ENCODE data around the gene STAM.

Gene STAM

GRCh38 chr10:17607603-17608332 is 36.2 kb upstream of the STAM start:
- TF ChIP-seq, protein P1, sequence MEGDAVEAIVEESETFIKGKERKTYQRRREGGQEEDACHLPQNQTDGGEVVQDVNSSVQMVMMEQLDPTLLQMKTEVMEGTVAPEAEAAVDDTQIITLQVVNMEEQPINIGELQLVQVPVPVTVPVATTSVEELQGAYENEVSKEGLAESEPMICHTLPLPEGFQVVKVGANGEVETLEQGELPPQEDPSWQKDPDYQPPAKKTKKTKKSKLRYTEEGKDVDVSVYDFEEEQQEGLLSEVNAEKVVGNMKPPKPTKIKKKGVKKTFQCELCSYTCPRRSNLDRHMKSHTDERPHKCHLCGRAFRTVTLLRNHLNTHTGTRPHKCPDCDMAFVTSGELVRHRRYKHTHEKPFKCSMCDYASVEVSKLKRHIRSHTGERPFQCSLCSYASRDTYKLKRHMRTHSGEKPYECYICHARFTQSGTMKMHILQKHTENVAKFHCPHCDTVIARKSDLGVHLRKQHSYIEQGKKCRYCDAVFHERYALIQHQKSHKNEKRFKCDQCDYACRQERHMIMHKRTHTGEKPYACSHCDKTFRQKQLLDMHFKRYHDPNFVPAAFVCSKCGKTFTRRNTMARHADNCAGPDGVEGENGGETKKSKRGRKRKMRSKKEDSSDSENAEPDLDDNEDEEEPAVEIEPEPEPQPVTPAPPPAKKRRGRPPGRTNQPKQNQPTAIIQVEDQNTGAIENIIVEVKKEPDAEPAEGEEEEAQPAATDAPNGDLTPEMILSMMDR (IDR thresholded peaks at IDR 0.05; ENCODE audit: insufficient read depth, missing control alignments): peak; percentile 93
- DNase-seq (ENCODE audit: insufficient read length, low spot score): no peak
- FAIRE-seq: peak; percentile 88

DNA sequence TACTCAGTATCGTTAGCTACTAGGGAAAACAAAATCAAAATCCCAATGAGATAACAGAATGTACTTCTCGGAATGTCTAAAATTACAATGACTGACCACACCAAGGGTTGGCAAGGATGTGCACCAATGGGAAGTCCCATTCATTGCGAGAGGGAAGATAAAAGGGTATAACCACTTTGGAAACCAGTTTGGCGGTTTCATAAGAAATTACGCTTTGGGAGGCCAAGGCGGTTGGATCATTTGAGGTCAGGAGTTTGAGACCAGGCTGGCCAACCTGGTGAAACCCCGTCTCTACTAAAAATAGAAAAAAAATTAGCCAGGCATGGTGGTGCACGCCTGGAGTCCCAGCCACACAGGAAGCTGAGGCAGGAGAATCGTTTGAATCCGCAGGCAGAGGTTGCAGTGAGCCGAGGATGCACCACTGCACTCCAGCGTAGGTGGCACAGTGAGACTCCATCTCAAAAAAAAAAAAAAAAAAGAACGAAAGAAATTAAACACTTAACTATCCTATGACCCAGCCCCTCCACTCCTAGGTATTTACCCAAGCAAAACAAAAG is 34.4 kb upstream of the STAM start:
- FAIRE-seq (no peak), DNase-seq (ENCODE audit: insufficient read length, low spot score) (no peak)
- TF ChIP-seq, protein P1 (IDR thresholded peaks at IDR 0.05; ENCODE audit: insufficient read depth, missing control alignments): no peak

GRCh38 chr10:17616403-17617030 is 27.4 kb upstream of the STAM start:
- FAIRE-seq (no peak), DNase-seq (ENCODE audit: insufficient read length, low spot score) (no peak)
- TF ChIP-seq, protein P1 (IDR thresholded peaks at IDR 0.05; ENCODE audit: insufficient read depth, missing control alignments): no peak

GRCh38 chr10:17617031-17617911 is 26.7 kb upstream of the STAM start, which contains the start of gene HACD1:
Gene HACD1, minus strand, starts transcription at chr10:17617374. Its CDS starts 35 bp downstream, at chr10:17617339.
- FAIRE-seq (no peak), DNase-seq (ENCODE audit: insufficient read length, low spot score) (peak; percentile 65)
- TF ChIP-seq, protein P1 (IDR thresholded peaks at IDR 0.05; ENCODE audit: insufficient read depth, missing control alignments): peak; percentile 34

GRCh38 chr10:17622061-17622460 is 21.9 kb upstream of the STAM start:
- TF ChIP-seq, protein P1 (IDR thresholded peaks at IDR 0.05; ENCODE audit: insufficient read depth, missing control alignments): no peak
- FAIRE-seq (no peak), DNase-seq (ENCODE audit: insufficient read length, low spot score) (no peak)

DNA sequence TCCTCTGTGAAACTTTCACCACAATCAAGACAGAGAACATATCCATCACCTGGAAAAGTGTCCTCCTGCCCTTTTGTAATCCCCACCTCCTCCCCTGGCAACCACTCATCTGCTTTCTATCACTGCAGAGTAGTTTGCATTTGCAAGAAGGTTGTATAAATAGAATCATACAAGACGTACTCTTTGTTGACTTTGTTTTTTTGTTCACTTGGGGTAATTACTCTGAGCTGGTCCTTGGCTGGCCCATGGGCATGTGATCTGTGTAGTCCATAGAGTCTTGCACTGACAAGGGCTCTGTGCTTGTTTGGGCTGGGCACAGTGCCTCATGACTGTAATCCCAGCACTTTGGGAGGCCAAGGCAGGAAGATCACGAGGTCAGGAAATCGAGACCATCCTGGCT is 19.0 kb upstream of the STAM start:
- FAIRE-seq: no peak
- no peak for DNase-seq (ENCODE audit: insufficient read length, low spot score)
- TF ChIP-seq, protein P1 (IDR thresholded peaks at IDR 0.05; ENCODE audit: insufficient read depth, missing control alignments): no peak

Data from D721Med (cell line).